ENCODE measurements around the gene HABP2.

The HABP2 gene

GRCh38 chr10:113557424-113557862 is 4.6 kb downstream of the HABP2 start:
- DNase-seq (ENCODE audit: low read depth in 2 of 2): no peak

GRCh38 chr10:113557903-113558321 is 5.1 kb downstream of the HABP2 start:
- DNase-seq (ENCODE audit: low read depth in 2 of 2): no peak

DNA sequence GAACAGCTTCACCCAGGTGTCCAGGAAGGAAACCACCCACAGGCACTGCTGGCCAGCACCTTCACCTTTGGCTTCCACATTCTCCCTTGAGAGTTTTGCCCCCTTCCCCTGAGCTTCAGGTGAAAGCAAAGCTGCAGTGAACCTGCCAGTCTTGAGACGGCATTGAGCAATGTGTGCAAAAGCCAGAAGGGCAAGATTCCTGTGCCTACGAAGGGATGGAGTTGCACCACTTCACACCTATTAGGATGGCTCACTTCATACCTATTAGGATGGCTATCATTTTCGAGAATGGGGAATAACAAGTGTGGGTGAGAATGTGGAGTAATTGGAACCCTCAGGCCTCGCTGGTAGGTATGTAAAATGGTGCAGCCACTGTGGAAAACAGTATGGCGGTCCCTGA is 7.2 kb downstream of the HABP2 start:
- DNase-seq (ENCODE audit: low read depth in 2 of 2): no peak

- no peak for DNase-seq (ENCODE audit: low read depth in 2 of 2)
These were observed 8.4 kb downstream of the HABP2 start for GRCh38 chr10:113561214-113561613.

DNA sequence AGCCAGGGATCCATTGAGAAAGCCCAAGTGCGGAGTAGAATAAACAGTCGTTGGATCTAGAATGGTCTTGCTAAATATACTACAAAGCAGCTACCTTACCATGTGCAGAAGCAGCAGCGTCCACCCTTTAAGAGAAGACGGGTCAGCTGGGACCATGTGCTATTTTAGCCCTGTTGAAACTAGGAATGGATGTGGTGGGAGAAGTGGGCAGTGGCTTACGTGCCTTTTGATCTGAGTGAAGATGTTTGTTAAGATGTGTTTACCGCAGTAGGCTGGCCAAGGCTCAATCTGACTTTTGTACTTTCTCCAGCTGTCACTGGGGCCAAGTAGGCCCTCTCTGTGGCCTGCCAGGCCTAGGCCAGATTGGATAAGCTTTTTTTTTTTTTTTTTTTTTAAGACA is 9.2 kb downstream of the HABP2 start:
- DNase-seq (ENCODE audit: low read depth in 2 of 2): no peak

DNA sequence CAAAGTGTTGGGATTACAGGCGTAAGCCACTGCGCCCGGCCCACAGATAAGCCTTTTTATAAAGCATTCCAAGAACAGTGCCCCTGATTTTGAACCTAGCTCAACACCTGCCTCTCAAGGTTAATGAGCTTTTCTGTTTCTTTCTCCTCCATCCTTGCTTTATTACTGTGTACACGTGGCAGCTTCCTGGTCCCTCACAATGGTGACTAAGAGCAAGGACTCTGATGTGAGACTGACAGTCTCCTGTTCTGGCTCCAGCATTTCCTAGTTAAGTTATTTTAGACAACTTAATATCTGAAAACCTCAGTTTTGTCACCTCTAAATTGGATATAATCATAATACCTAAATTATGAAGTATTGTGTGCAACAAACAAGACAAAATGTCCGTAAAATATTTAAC is 9.9 kb downstream of the HABP2 start:
- no peak for DNase-seq (ENCODE audit: low read depth in 2 of 2)

- DNase-seq (ENCODE audit: low read depth in 2 of 2): peak; percentile 59 to 68
These were observed 10.6 kb downstream of the HABP2 start for GRCh38 chr10:113563306-113564088.

- no peak for DNase-seq (ENCODE audit: low read depth in 2 of 2)
These were observed 12.5 kb downstream of the HABP2 start for GRCh38 chr10:113565364-113565763.

DNA sequence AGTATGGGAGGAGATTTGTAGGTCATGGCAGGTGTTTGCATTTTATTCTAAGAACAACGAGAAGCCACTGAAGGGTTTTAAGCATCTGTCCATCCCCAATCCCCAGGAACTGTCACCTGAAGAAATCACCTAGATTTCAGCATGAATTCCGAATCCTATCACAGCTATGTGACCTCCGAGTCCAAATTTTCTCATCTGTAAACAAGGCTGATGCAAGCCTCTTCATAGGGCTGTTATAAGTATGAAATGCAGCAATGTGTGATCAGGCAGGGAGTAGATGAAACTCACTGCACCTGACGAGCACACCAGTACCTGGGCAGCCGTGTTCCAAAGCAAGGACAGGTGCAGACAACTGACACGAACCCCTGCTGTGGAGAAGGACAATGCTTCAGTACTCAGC is 14.0 kb downstream of the HABP2 start:
- DNase-seq (ENCODE audit: low read depth in 2 of 2): no peak

- no peak for DNase-seq (ENCODE audit: low read depth in 2 of 2)
These were observed 16.7 kb downstream of the HABP2 start for GRCh38 chr10:113569576-113569975.

DNA sequence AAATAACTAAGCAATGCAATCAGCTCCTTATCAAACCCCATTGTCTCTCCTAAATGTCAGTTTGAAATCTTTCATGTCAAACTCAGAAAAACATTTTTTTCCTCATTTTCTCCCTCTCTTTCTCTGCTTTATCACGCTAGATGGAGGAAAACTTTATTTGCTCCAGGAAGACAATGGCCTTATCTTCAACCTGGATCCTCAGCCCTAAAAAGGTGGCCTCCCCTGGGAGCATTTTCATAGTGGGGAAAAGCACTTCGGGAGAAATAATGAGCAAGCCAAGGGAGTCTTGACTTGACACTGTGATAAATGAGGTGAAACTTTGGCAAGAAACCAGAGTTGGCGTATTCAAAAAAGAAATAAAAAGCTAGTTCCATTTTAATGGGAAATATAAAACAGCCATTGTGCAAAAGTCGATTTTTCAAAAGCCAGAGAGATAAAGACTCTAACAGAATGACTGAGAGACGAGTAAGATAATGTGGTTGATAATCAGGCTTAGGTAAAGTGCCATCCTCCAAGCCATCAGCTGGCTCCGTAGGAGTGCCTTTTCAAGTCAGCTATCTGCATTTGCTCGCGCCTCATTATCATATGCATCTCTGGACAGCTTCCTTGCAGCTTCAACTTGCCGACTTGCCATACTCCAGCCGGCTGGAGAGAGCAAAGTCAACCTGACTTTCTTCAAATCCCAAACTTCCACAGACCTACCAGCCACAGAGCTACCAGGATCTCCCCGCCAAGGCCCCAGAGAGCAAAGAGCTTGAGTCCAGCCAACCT is 19.9 kb downstream of the HABP2 start:
- no peak for DNase-seq (ENCODE audit: low read depth in 2 of 2)

DNA sequence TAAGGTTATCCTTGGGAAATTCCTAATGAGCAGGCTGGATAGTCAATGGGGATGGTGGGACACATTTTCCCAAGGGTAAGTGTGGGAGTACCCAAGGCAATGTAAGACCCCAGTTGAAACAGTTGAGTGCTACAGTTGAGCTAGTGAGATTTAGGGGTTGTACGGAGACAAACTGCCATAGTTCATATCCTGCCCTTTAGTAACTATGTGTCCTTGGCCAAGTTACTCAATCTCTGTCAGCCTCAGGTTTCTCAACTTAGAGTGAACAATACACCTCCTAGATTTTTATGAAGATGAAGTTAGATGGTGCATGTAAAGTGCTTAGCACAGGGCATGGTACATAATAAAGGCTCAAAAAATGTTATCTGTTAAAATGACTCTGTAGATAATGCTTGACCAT is 20.5 kb downstream of the HABP2 start:
- DNase-seq (ENCODE audit: low read depth in 2 of 2): no peak

GRCh38 chr10:113576852-113577251 is 24.0 kb downstream of the HABP2 start:
- no peak for DNase-seq (ENCODE audit: low read depth in 2 of 2)

DNA sequence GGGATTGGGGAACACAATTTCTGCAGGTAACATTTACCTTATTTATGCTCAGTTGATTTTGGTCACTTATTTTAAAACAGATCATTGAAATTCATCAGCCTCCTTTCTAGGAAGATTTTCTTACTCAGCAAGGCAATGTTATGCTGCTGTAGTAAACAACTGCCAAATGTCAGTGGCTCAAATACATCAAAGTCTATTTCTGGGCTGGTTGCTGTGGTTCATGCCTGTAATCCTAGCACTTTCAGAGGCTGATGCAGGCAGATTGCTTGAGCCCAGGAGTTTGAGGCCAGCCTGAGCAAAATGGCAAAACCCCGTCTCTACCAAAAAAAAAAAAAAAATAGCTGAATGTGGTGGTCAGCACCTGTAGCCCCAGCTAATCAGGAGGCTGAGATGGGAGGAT is 25.9 kb downstream of the HABP2 start:
- no peak for DNase-seq (ENCODE audit: low read depth in 2 of 2)

- DNase-seq (ENCODE audit: low read depth in 2 of 2): no peak
These were observed 28.2 kb downstream of the HABP2 start for GRCh38 chr10:113581092-113581491.

- DNase-seq (ENCODE audit: low read depth in 2 of 2): no peak
These were observed 30.7 kb downstream of the HABP2 start for GRCh38 chr10:113583571-113583970.

DNA sequence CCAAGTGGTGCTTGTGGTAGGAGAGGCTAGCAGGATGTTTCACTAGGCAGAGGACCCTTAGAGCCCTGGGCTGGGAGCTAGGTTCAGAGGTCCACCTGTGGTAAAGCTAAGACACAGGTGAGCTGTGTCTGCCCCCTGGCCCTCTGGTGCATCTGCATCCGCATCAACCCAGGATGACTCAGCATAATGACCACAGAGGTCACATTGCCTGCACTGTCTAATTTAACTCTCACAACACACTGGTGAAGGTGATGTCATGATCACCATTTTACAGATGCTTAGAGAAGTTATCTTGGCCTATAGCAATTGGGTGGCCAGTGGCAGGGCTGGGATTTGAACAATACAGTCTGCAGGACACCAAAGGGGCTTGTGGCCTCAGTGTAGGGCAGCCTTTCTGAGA is 33.1 kb downstream of the HABP2 start:
- no peak for DNase-seq (ENCODE audit: low read depth in 2 of 2)

DNA sequence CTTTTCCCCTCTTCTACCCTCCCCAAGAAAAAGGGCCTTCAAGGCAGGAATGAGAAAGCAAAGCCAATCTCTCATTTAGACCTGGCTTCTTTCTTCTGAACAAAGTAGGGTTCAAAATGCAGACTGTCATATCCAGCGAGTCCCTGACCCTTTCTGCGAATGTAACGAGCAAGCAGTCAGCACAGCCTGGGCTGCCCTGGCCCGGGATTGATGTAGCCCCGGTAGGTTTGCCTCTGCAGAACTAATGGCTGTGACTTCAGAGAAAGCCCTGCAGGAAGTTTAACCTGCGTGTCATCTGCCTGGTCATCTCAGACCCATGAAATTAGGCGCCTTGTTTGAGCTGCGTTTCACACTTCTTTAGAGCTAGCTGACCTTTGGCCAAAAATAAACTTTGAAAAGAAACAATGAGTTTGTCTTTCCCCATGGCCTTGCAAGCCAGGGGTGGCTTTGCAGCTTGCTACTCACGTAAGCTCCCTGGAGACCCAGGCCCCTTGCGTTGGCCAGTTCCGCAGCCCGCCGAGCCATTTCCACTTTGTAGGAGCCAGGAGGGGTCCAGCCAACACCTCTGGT is 36.4 kb downstream of the HABP2 start:
- DNase-seq (ENCODE audit: low read depth in 2 of 2): no peak

- DNase-seq (ENCODE audit: low read depth in 2 of 2): no peak
These were observed 37.7 kb downstream of the HABP2 start for GRCh38 chr10:113590581-113590980.

- DNase-seq (ENCODE audit: low read depth in 2 of 2): no peak
These were observed 39.5 kb downstream of the HABP2 start for GRCh38 chr10:113592380-113592779.

- no peak for DNase-seq (ENCODE audit: low read depth in 2 of 2)
These were observed 41.8 kb downstream of the HABP2 start for GRCh38 chr10:113594652-113595051.

GRCh38 chr10:113600569-113600968 is 47.7 kb downstream of the HABP2 start:
- DNase-seq (ENCODE audit: low read depth in 2 of 2): no peak

Measured in stimulated activated CD4-positive, alpha-beta T cell treated with anti-CD3 and anti-CD28 coated beads, Interleukin-4, amount 100 ng/mL, for 48 hours (primary cell).